Dendritic cell treated with granulocyte-macrophage colony-stimulating factor and Interleukin-4, amounts not matched to agents 40 ng/mL and 50 ng/mL, for 4 days (primary cell): Measurements from ENCODE around the gene SLC22A5.
A peak's percentile ranks its signal among the peaks of the same experiment; 100 is the strongest.

Source experiments
- H3K27ac Mint-ChIP-seq: one replicate; pipeline ENCODE4 v1.8.0; 2022; ENCODE audit warnings: mild to moderate bottlenecking, mixed read lengths
- H3K27me3 Mint-ChIP-seq: one replicate; pipeline ENCODE4 v1.8.0; 2022; ENCODE audit warnings: mild to moderate bottlenecking, mixed read lengths
- H3K36me3 Mint-ChIP-seq: one replicate; pipeline ENCODE4 v1.8.0; 2022; ENCODE audit warnings: low read depth, mixed read lengths
- H3K4me1 Mint-ChIP-seq: one replicate; pipeline ENCODE4 v1.8.0; 2022; ENCODE audit warnings: low read depth, mixed read lengths
- H3K4me3 Mint-ChIP-seq: one replicate; pipeline ENCODE4 v1.8.0; 2022; ENCODE audit warnings: mild to moderate bottlenecking, moderate library complexity, mixed read lengths
- H3K9me3 Mint-ChIP-seq: one replicate; pipeline ENCODE4 v1.8.0; 2022; ENCODE audit warnings: mixed read lengths
- intact Hi-C: fragments of 100-400 bp; cut with micrococcal nuclease; formaldehyde crosslinking; loops from one replicate; pipeline ENCODE4 v1.15.0; 2022

SLC22A5 gene

DNA sequence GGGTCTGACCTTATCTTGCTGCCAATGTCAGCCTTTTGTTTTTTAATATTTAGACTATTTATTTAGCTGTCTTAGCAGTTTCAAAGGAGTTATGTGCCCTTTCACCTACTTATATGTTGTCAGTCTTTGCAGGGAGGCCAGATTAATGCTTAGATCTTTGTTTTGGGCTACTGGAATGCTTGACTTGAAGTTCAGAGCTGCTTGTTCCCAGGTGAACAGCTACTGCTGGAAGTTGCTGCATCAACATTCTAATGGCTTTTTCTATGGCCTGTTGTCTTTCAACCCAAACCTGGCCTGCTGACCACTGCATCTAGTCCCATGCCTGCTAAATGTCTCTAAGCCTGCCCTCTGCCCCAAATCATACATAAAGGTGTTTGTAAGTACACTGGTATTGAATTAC, 3.0 kb downstream of the SLC22A5 start:
- intact Hi-C loops, result loop anchor here (5.0 kb wide), 1 partner anchor 100 kb away; no protein-coding TSS in a partner anchor

DNA sequence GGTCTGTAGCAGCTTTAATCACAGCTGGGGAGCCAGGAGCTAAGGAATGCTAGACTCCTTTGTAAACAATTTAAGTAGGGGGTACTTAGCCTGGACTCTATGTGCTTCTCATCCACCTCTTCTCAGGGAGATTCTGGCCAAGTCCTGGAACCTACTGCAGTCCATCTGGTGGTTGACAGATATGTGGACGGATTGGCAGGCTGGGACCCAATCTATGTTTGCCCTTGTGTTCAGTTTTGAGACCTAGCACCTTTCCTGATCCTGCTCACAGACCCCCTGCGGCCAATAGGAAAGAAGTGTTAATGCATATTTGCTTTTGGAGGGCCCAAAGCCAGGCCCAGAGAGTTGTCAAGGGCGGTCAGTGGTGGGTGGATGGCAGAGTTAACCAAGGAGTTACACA, 6.4 kb downstream of the SLC22A5 start:
- peaks cover 21% of the 10 kb centered on the region for H3K4me1 Mint-ChIP-seq
- H3K27me3 Mint-ChIP-seq, result no peaks in the 10 kb centered on the region
- no peak overlapping the region for H3K4me3 Mint-ChIP-seq
- no peak overlapping the region for H3K27ac Mint-ChIP-seq
- H3K9me3 Mint-ChIP-seq, result no peaks in the 10 kb centered on the region
- peaks cover 26% of the 10 kb centered on the region for H3K36me3 Mint-ChIP-seq
- intact Hi-C loops, result no loop called here

More for the DNA sequence above, 3.0 kb downstream of the SLC22A5 start:
- Mint-ChIP-seq H3K27me3 (no peaks in the 10 kb centered on the region), H3K4me3 (no peak overlapping the region), H3K36me3 (peaks cover 5% of the 10 kb centered on the region), H3K9me3 (no peaks in the 10 kb centered on the region), H3K4me1 (peaks cover 29% of the 10 kb centered on the region), H3K27ac (no peak overlapping the region)

DNA sequence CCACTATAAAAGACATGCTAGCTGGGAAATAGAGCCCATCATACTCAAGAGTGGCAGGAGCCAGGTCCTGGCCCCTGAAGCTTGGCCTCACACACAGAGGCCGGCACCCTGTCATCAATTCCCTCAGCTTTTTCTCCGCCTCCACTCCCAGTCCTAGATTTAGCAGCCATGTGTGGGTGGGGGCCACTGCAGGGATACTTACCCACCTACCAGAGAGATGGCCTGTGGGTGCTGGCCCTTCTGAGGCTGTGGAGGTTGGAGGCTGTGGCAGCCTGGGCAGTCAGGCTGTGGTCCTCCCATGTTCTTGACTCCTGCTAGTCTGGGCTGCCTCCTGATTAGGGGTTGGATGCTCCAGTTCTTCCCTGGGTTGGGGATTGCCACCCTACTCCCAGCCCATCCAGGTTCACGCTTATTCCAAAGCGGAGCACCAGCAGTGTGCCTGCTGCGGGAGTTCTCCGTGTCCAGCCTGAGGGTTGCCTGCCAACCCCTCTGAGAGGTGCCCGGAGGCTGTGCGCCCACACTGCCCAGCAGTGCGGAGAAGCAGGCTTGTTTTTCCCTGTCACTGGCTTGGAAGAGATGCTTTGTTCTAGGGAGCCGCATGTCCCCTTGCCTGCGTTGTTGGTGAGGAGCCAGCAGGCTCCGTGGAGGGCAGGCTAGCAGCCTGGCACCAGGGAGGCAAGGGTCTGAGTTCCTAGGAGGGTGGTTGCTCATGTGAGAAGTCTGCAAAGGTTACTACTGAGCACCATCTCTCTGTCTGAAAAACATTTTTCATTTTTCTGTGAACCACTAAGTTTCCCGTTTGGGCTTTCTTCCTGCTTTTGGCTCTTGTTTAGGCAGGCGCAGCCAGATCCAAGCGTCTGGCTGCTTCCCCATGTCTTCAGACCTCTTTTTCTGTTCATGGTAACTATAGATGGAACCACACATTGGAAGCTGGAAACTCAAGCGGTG, 7.5 kb downstream of the SLC22A5 start:
- no peaks in the 10 kb centered on the region for H3K27me3 Mint-ChIP-seq
- H3K4me3 Mint-ChIP-seq, result no peak overlapping the region
- H3K27ac Mint-ChIP-seq, result no peak overlapping the region
- intact Hi-C loops, result no loop called here
- peaks cover 11% of the 10 kb centered on the region for H3K4me1 Mint-ChIP-seq
- H3K9me3 Mint-ChIP-seq, result no peaks in the 10 kb centered on the region
- H3K36me3 Mint-ChIP-seq, result peaks cover 26% of the 10 kb centered on the region

DNA sequence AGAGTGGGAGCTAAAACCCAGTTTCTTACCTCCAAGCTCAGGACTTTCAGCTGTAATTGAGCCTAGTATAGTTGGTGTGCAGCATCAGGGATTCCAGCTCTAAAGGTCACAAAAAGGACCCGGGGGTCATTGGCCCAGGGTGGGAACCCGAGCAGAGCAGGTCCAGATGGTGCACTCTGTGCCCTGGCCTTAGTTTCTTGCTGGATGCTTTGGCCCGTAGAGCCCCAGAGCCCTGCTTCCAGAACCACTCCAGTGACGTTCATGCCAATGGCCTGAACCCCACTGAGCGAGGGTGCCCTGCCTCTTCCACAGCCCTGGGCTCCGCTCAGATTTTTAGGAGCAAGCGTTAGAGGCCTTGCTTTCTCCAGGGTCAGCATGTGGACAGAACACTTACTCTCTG, 8.2 kb downstream of the SLC22A5 start:
- peaks cover 31% of the 10 kb centered on the region for H3K36me3 Mint-ChIP-seq
- H3K27me3 Mint-ChIP-seq, result no peaks in the 10 kb centered on the region
- no peak overlapping the region for H3K27ac Mint-ChIP-seq
- no peak overlapping the region for H3K4me3 Mint-ChIP-seq
- intact Hi-C loops, result no loop called here
- peaks cover 5% of the 10 kb centered on the region for H3K4me1 Mint-ChIP-seq
- H3K9me3 Mint-ChIP-seq, result no peaks in the 10 kb centered on the region

DNA sequence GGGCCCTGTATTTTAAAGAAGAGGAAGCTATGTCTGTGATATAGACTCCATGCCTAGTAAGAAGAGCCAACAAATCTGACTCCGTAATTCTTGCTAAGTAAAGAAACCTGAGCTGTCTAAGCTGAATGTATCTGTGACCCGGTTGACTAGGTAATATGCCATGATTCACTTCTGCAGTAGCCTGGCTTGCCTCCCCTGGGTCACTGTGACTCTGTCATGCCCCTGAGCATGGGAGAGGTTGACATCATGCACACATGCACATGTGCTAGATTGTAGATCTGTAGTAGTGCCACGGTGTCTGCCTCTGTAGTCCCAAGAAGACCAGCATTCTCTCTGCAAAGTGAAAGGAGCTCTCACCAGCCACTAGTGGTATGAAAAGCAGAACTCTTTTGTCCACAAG, 9.1 kb downstream of the SLC22A5 start:
- Mint-ChIP-seq H3K27me3 (no peaks in the 10 kb centered on the region), H3K4me3 (no peak overlapping the region), H3K27ac (no peak overlapping the region), H3K36me3 (peaks cover 32% of the 10 kb centered on the region), H3K4me1 (no peaks in the 10 kb centered on the region), H3K9me3 (no peaks in the 10 kb centered on the region)
- intact Hi-C loops, result no loop called here

DNA sequence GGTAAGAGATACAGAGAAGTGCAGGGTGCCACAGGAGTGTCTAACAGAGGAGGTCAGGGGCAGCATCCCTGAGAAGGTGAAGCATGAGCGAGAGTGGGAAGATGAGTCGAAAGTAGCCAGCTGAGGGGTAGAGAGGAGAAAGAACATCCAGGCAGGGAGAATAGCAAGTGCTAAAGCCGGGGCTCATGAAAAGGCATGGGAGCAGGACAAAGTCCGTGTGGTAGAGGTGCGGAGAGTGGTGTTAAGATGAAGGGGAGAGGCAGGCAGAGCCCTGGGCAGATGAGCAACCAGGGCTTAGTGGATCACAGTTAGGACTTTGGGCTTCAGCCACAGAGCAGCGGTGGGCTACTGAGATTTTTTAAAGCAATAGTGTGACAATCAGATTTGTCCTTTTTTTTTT, 10.5 kb downstream of the SLC22A5 start:
- Mint-ChIP-seq H3K9me3 (no peaks in the 10 kb centered on the region), H3K27me3 (no peaks in the 10 kb centered on the region), H3K36me3 (peaks cover 38% of the 10 kb centered on the region), H3K4me1 (peaks cover under 1% of the 10 kb centered on the region), H3K4me3 (no peak overlapping the region), H3K27ac (no peak overlapping the region)
- intact Hi-C loops, result no loop called here

DNA sequence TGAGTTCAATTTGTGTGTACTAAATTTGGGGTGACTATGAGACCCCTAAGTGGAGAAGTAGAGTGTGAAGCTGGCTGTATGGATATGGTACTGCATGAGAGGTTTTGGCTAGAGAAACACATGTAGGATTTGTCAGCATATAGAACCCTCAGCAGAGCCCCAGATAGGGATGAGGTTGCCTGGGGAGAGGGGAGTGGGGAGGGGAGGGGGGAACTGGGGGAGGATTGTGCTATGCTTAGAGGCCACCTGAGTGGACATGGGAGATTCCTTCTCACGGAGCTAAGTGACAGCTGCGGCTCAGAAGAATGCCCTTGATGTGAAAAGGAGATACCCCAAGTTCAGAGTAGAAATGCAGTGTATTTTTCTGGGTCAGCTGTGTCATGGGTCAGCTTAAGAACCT, 11.2 kb downstream of the SLC22A5 start:
- no peak overlapping the region for H3K27ac Mint-ChIP-seq
- intact Hi-C loops, result no loop called here

DNA sequence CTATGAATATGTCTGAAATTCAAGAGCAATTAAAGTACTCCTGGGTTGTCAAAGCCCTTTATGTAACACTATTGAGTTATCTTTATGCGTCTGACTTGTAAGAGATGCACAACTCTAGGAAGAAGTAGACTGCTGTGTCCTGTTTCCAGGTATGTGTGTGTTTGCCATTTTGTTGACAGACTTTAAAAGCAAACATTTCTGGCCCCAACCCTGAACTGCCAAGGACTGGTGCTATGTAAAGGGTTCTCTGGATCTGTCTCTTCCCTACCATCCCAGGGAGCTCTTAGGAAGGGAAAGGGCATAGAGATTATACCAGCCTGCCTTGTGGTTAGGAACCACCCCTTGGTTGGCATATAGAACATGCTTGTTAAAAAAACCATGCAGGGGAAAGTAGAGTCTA, 12.1 kb downstream of the SLC22A5 start:
- intact Hi-C loops, result no loop called here
- Mint-ChIP-seq H3K4me1 (peaks cover 15% of the 10 kb centered on the region), H3K9me3 (no peaks in the 10 kb centered on the region), H3K4me3 (no peak overlapping the region), H3K27me3 (no peaks in the 10 kb centered on the region), H3K27ac (no peak overlapping the region), H3K36me3 (peaks cover 43% of the 10 kb centered on the region)

More for the DNA sequence above, 11.2 kb downstream of the SLC22A5 start:
- peaks cover 42% of the 10 kb centered on the region for H3K36me3 Mint-ChIP-seq
- H3K4me1 Mint-ChIP-seq, result peaks cover 7% of the 10 kb centered on the region
- H3K4me3 Mint-ChIP-seq, result no peak overlapping the region
- no peaks in the 10 kb centered on the region for H3K9me3 Mint-ChIP-seq
- no peaks in the 10 kb centered on the region for H3K27me3 Mint-ChIP-seq

DNA sequence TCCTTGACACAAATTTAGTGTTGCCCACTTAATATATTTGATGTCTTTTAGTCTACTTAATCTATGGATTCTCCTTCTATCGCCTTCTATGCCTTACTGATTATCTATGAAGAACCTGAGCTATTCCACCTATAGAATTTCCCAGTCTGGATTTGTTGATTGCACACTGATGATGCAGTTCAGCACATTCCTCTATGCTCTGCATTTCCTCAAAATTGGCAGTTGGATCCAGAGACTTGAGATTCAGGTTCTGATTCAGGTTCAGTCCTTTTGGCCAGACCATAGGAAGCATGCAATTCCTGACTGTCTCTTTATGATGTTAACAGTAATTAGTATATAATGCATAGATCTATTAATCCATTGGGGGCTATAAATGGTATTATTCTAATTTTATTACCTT, 13.8 kb downstream of the SLC22A5 start:
- Mint-ChIP-seq H3K4me1 (peaks cover 31% of the 10 kb centered on the region), H3K4me3 (no peak overlapping the region), H3K27ac (no peak overlapping the region), H3K27me3 (no peaks in the 10 kb centered on the region), H3K36me3 (peaks cover 41% of the 10 kb centered on the region), H3K9me3 (no peaks in the 10 kb centered on the region)
- intact Hi-C loops, result no loop called here

DNA sequence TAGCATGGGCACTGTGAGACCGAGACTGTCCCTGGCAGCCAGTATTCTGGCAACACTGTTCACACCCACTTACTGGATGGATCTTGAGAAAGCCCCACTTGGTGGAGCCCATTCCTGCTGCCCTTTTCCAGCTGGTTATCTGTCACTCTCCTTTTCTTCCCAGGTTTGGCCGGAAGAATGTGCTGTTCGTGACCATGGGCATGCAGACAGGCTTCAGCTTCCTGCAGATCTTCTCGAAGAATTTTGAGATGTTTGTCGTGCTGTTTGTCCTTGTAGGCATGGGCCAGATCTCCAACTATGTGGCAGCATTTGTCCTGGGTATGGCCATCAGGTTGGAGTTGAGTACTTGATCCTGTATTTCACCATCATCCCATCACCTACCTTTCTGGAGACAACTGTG, 14.5 kb downstream of the SLC22A5 start:
- peaks cover 36% of the 10 kb centered on the region for H3K36me3 Mint-ChIP-seq
- H3K4me1 Mint-ChIP-seq, result peaks cover 39% of the 10 kb centered on the region
- intact Hi-C loops, result no loop called here
- H3K27ac Mint-ChIP-seq, result no peak overlapping the region
- H3K27me3 Mint-ChIP-seq, result no peaks in the 10 kb centered on the region
- H3K4me3 Mint-ChIP-seq, result no peak overlapping the region
- H3K9me3 Mint-ChIP-seq, result no peaks in the 10 kb centered on the region

DNA sequence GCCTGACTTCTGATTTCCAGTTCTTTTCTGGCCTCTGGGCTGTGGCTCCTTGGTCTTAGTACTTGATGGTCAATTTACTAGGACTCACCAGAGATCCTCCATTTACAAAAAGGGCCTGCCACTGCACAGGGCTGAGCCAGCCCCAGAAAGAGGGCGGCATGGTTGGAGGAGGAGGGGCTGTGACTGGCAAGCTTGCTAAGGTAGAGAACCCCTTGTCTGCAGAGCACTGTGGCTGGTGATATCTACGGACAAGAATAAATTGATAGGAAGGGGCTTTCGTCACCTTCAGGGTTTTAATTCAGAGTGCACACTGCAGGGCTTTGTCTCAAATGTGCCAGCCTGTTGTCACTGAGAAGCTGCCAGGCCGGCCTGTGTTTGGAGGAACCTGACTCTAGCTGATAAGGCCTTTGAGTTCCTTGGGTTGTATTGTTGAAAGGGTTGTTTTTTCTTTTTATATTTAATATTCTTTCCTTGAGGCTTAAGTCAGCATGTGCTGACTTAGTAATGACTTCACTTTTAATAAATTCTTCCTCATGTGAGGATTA, 15.1 kb downstream of the SLC22A5 start:
- intact Hi-C loops, result loop anchor here (5.0 kb wide), 2 partner anchors 328 to 498 kb away; no protein-coding TSS in a partner anchor
- Mint-ChIP-seq H3K4me3 (no peak overlapping the region), H3K36me3 (peaks cover 36% of the 10 kb centered on the region), H3K4me1 (peaks cover 45% of the 10 kb centered on the region), H3K27me3 (no peaks in the 10 kb centered on the region), H3K9me3 (no peaks in the 10 kb centered on the region), H3K27ac (no peak overlapping the region)

DNA sequence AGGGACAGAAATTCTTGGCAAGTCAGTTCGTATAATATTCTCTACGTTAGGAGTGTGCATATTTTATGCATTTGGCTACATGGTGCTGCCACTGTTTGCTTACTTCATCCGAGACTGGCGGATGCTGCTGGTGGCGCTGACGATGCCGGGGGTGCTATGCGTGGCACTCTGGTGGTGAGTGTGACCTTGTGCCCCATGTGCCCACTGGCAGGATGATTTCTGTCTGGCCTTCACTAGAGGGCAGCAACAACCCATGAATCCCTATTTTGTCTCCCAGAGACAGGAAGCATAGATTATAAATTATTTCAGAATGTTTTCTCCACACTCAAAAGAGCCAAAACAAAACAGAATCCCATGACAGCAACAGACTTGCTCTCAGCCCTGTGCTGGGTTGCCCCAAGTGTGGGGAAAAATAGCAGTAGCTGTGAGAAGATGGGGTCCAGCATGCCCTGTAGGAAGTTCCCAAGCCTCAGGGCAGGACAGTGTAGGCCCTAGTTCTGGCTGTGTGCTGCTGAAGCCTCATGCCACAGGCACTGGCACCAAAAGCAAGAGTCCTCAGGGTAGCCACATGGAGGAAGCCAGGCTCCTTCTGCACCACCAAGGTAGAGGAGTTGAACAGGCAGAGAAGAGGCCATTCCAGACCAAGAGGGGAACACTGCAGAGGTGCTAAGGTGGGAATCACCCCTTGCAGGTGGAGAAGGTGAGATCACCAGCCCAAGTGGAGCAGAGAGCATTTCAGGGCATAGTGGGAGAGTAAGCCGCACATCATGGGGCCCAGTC, 16.0 kb downstream of the SLC22A5 start:
- intact Hi-C loops, result loop anchor here (1.0 to 5.0 kb wide), 4 partner anchors 116 to 497 kb away; no protein-coding TSS in a partner anchor
- Mint-ChIP-seq H3K27me3 (no peaks in the 10 kb centered on the region), H3K27ac (peak overlapping the region; percentile 62), H3K9me3 (no peaks in the 10 kb centered on the region), H3K36me3 (peaks cover 26% of the 10 kb centered on the region), H3K4me3 (no peak overlapping the region), H3K4me1 (peaks cover 53% of the 10 kb centered on the region)

DNA sequence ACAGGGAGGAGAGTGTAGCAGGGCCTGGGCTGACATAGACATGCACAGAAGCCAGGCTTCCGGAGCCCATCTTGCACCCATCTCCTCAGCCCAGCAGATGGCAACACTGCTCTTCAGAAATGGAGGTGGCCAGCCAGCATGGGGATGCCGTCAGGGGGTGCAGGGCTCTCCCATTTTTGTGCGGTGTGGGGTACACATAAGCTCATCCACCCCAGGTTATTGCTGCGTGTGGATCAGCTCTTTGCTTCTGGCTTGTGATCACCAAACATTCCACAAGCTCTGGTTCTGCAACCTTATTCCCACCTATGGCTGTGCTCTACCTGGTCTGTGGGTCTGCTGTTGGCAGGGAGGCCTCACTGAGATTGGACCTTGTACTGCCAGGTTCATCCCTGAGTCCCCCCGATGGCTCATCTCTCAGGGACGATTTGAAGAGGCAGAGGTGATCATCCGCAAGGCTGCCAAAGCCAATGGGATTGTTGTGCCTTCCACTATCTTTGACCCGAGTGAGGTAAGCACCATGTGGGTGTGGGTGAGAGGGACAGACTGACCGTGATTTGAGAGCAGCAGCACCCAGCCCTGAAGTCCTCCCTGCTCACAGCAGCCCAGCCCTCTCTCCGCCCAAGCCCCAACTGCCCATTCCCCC, 17.3 kb downstream of the SLC22A5 start:
- peaks cover 29% of the 10 kb centered on the region for H3K36me3 Mint-ChIP-seq
- no peak overlapping the region for H3K4me3 Mint-ChIP-seq
- intact Hi-C loops, result loop anchor here (1.0 to 5.0 kb wide), 5 partner anchors 25 to 496 kb away; no protein-coding TSS in a partner anchor
- no peaks in the 10 kb centered on the region for H3K27me3 Mint-ChIP-seq
- H3K27ac Mint-ChIP-seq, result peak overlapping the region; percentile 88
- H3K9me3 Mint-ChIP-seq, result no peaks in the 10 kb centered on the region
- peaks cover 53% of the 10 kb centered on the region for H3K4me1 Mint-ChIP-seq
